ENCODE measurements around the gene BRCA2. TPM values are rescaled to one million over a fixed set of nuclear protein-coding genes. Genes with fewer than 3 reads are reported as not detected.

Gene BRCA2
- total and polyA plus RNA-seq, 2 donors (not counting 1 experiment from before 2014, with no cell fraction given), result 1.2 to 6.0 TPM

- H3K4me2 ChIP-seq (replicated peaks; ENCODE audit: low read depth, low read length, poor library complexity, severe bottlenecking), result peak overlapping the region; percentile 58
- intact Hi-C loops (cut with micrococcal nuclease), result loop anchor here (1.0 to 10.0 kb wide), 5 partner anchors 43 to 465 kb away; no protein-coding TSS in a partner anchor
- H3K4me3 Mint-ChIP-seq, result peak overlapping the region; percentile 52
Observed at GRCh38 chr13:32310134-32310706, 5.1 kb upstream of the BRCA2 start.

More at GRCh38 chr13:32310134-32310706, 5.1 kb upstream of the BRCA2 start:
- Histone ChIP-seq H2AFZ (ENCODE audit: insufficient read depth, low read depth, low read length, poor library complexity, severe bottlenecking) (peak overlapping the region; percentile 38), H3K4me3 (ENCODE audit: control extremely low read depth in 1 of 5, extremely low read depth in 1 of 5, insufficient read depth in 1 of 5, low read depth in 2 of 5, low read length in 4 of 5) (peak overlapping the region in 3 of 5 experiments; percentile 21 to 31 (median 23)), H3K9me3 (ENCODE audit: control extremely low read depth in 1 of 3, control insufficient read depth in 2 of 3, insufficient read depth in 1 of 3, low read length in 2 of 3) (peaks cover 0 to 6% (median 0%) of the 10 kb centered on the region in 3 donors), H3K4me1 (ENCODE audit: control insufficient read depth in 2 of 2, insufficient read depth in 2 of 2, low read length in 2 of 2) (peaks cover 3 to 15% of the 10 kb centered on the region in 2 donors), H3K79me2 (ENCODE audit: control insufficient read depth, insufficient read depth, low read length) (no peaks in the 10 kb centered on the region), H4K20me1 (ENCODE audit: control insufficient read depth, insufficient read depth, low read length, poor library complexity, severe bottlenecking) (no peaks in the 10 kb centered on the region), H3K27me3 (replicated peaks in 1 of 4; ENCODE audit: control extremely low read depth in 1 of 4, control insufficient read depth in 3 of 4, insufficient read depth in 4 of 4, low read length in 3 of 4) (no peaks in the 10 kb centered on the region), H3K27ac (ENCODE audit: low read length in 2 of 2) (no peak overlapping the region), H3K9ac (ENCODE audit: low read length) (peak overlapping the region; percentile 39), H3K36me3 (replicated peaks in 1 of 2; ENCODE audit: control extremely low read depth in 1 of 2, control insufficient read depth in 1 of 2, extremely low read depth in 1 of 2, insufficient read depth in 2 of 2, low read length in 1 of 2) (no peaks in the 10 kb centered on the region)
- Mint-ChIP-seq H3K4me1 (peaks cover 15% of the 10 kb centered on the region), H3K9me3 (ENCODE audit: insufficient read depth) (no peaks in the 10 kb centered on the region), H3K27ac (no peak overlapping the region), H3K27me3 (no peaks in the 10 kb centered on the region)
- POLR2A ChIA-PET, result no interaction called here
- TF ChIP-seq EZH2 (IDR thresholded peaks at IDR 0.05; ENCODE audit: borderline replicate concordance, insufficient read depth, low read depth, low read length, poor library complexity, severe bottlenecking), result no peak
- peak; percentile 75 for TF ChIP-seq CTCF (IDR thresholded peaks at IDR 0.05)
- 47% methylated on average over 10 of the region's 12 CpGs for WGBS (ENCODE audit: insufficient coverage)
- DNase-seq, result peak; percentile 71
- ATAC-seq (ENCODE audit: low read depth), result peak; percentile 63
- CTCF ChIA-PET, result interaction anchor here (1.2 to 2.8 kb wide), 2 partner anchors 74 to 400 kb away, joined by 4 to 14 read pairs; no protein-coding TSS in a partner anchor

Measured in B cell (primary cell).